Measurements from ENCODE around the gene TMEM221.

Gene TMEM221

DNA sequence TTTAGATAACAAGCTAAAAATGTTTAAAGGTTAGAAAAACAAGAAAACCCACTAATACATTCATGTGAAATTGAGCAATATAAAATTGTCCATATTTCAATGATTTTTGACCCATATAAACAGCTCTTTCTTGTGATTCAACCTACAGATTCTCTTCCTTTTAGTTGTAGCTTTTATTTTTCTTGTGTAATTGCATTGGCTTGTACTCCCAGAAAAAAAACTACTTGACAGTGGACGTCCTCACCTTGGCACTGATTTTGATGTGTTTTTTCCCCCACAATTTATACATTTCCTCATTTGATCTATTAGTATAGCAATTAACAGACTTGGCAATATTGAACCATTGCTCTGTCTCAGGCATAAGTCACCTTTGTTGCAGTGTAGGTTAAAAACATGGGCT lies 59.2 kb downstream of the TMEM221 start:
- in situ Hi-C loops (cut with HindIII; ENCODE audit: low pct_unique_long_range_greater_than_20kb, low sequenced_read_pairs) = no loop called here
- no peak for TF ChIP-seq JUND (IDR thresholded peaks at IDR 0.05; ENCODE audit: low read depth)

GRCh38 chr19:17385878-17386611 lies 62.4 kb downstream of the TMEM221 start:
- in situ Hi-C loops (cut with HindIII; ENCODE audit: low pct_unique_long_range_greater_than_20kb, low sequenced_read_pairs) = no loop called here
- no peak for TF ChIP-seq JUND (IDR thresholded peaks at IDR 0.05; ENCODE audit: low read depth)
- DNase-seq (ENCODE audit: low read depth in 1 of 2, low spot score in 1 of 2) = peak; percentile 49 to 52

More for the DNA sequence above, 59.2 kb downstream of the TMEM221 start:
- DNase-seq (ENCODE audit: low read depth in 1 of 2, low spot score in 1 of 2) = no peak

Data from T47D (cell line).